Gastroesophageal sphincter (tissue), 3 donors: ENCODE data around the gene VAMP8.

Source experiments
- CTCF ChIP-seq, 4 experiments: fragments of 200-600 bp in 2 of 4; fragments of 450-650 bp in 2 of 4; sonication (generic) in 1 of 4; IDR thresholded peaks; one replicate each; pipeline ENCODE4 v1.5.1; 2017 to 2019; ENCODE audit warnings: antibody characterized with exemption in 4 of 4, mild to moderate bottlenecking in 2 of 4, moderate library complexity in 2 of 4
- EP300 ChIP-seq: sonication (generic); formaldehyde crosslinking; IDR thresholded peaks from one replicate; pipeline ENCODE4 v1.6.1; 2017; ENCODE audit warnings: antibody characterized with exemption, mild to moderate bottlenecking
- POLR2A ChIP-seq, 2 donors: fragments of 450-650 bp; IDR thresholded peaks; one replicate each; pipeline ENCODE4 v1.6.1; 2017; ENCODE audit warnings: antibody characterized with exemption in 2 of 2, mild to moderate bottlenecking in 2 of 2, moderate library complexity in 1 of 2
- POLR2AphosphoS5 ChIP-seq: sonication (generic); formaldehyde crosslinking; IDR thresholded peaks from one replicate; pipeline ENCODE4 v1.6.1; 2017; ENCODE audit warnings: antibody characterized with exemption

GRCh38 chr2:85541753-85542457 is 35.5 kb upstream of the VAMP8 start:
- TF ChIP-seq POLR2A (IDR thresholded peaks at IDR 0.05) (no peak), EP300 (no peak), CTCF (IDR thresholded peaks at IDR 0.05) (no peak), POLR2AphosphoS5 (peak; percentile 28)
